MM.1S (cell line): ENCODE data around the gene NDUFAF8.

ENCODE experiments used
- CTCF ChIP-seq: fragments of 300-600 bp; sonication (generic); IDR thresholded peaks from 2 replicates; pipeline ENCODE4 v1.5.1; 2016; ENCODE audit warnings: antibody characterized with exemption, low read length, mixed read lengths
- EZH2phosphoT487 ChIP-seq: fragments of 300-600 bp; sonication (generic); IDR thresholded peaks from 2 replicates; pipeline ENCODE4 v1.6.1; 2018; ENCODE audit warnings: antibody characterized with exemption, low read length

GRCh38 chr17:81198826-81199481 is 40.2 kb upstream of the NDUFAF8 start:
- TF ChIP-seq CTCF, result no peak
- TF ChIP-seq EZH2phosphoT487, result no peak
